HEK293 (cell line): ENCODE results near the gene WNT9B.

Experiments
- CTCF ChIA-PET: fragments of 350-600 bp; formaldehyde crosslinking; extraction: SDS; loops from one replicate; lab custom pipeline; 2021; ENCODE audit warnings: antibody characterized with exemption; lab: Yijun Ruan, JAX
- POLR2A ChIA-PET: fragments of 300-600 bp; formaldehyde crosslinking; extraction: SDS; loops from one replicate; lab custom pipeline; 2020; ENCODE audit warnings: antibody characterized with exemption, inconsistent platforms; lab: Yijun Ruan, JAX
- H3K27ac ChIP-seq: fragments of 200-500 bp; sonication (Bioruptor generic); 2 replicates; pipeline ENCODE4 v1.5.1; 2014; ENCODE audit warnings: low read depth, low read length, control low read depth, inconsistent platforms; ENCODE audit errors: extremely low read depth
- H3K36me3 ChIP-seq, 2 experiments: fragments of 200-500 bp in 1 of 2; sonication (Bioruptor generic) in 1 of 2; 1 replicate in 1 of 2; 2 replicates in 1 of 2; pipeline ENCODE4 v1.5.1; 2014 to 2017; ENCODE audit warnings: inconsistent platforms in 2 of 2, low read length in 2 of 2; ENCODE audit not compliant: control insufficient read depth in 2 of 2, insufficient read depth in 1 of 2
- H3K4me1 ChIP-seq: fragments of 200-500 bp; sonication (Bioruptor generic); 2 replicates; pipeline ENCODE4 v1.5.1; 2014; ENCODE audit warnings: mild to moderate bottlenecking, low read length, inconsistent platforms; ENCODE audit not compliant: control insufficient read depth, insufficient read depth
- H3K4me3 ChIP-seq: 2 replicates; pipeline ENCODE4 v1.5.1; 2011; ENCODE audit warnings: low read depth, mild to moderate bottlenecking, control low read depth, low read length, moderate library complexity
- H3K9me3 ChIP-seq: fragments of 200-500 bp; sonication (Bioruptor generic); 2 replicates; pipeline ENCODE4 v1.5.1; 2014; ENCODE audit warnings: low read depth, low read length, inconsistent platforms; ENCODE audit not compliant: control insufficient read depth, insufficient read depth
- EGR2 ChIP-seq: fragments of 450-650 bp; formaldehyde crosslinking; IDR thresholded peaks from 2 replicates; pipeline ENCODE4 v1.5.1; 2016; ENCODE audit warnings: low read depth, missing biosample characterization, missing genetic modification characterization
- GLI4 ChIP-seq: fragments of 450-650 bp; formaldehyde crosslinking; IDR thresholded peaks from 2 replicates; pipeline ENCODE4 v1.5.1; 2016; ENCODE audit warnings: missing biosample characterization, missing genetic modification characterization
- KLF16 ChIP-seq: fragments of 450-650 bp; formaldehyde crosslinking; IDR thresholded peaks from 2 replicates; pipeline ENCODE4 v1.5.1; 2017; ENCODE audit warnings: missing biosample characterization, missing genetic modification characterization
- KLF9 ChIP-seq: fragments of 450-650 bp; formaldehyde crosslinking; IDR thresholded peaks from 2 replicates; pipeline ENCODE4 v1.5.1; 2016; ENCODE audit warnings: missing biosample characterization, missing genetic modification characterization, low read depth
- MYNN ChIP-seq: fragments of 450-650 bp; formaldehyde crosslinking; IDR thresholded peaks from 2 replicates; pipeline ENCODE4 v1.5.1; 2016; ENCODE audit warnings: missing biosample characterization, missing genetic modification characterization, borderline replicate concordance
- PRDM1 ChIP-seq: fragments of 450-650 bp; formaldehyde crosslinking; IDR thresholded peaks from 2 replicates; pipeline ENCODE4; 2016; ENCODE audit warnings: missing biosample characterization, missing genetic modification characterization
- SP7 ChIP-seq: fragments of 450-650 bp; formaldehyde crosslinking; IDR thresholded peaks from 2 replicates; pipeline ENCODE4 v1.5.1; 2016; ENCODE audit warnings: missing biosample characterization, missing genetic modification characterization
- YY2 ChIP-seq: fragments of 450-650 bp; formaldehyde crosslinking; IDR thresholded peaks from 2 replicates; pipeline ENCODE4 v1.5.1; 2016; ENCODE audit warnings: missing biosample characterization, missing genetic modification characterization
- ZNF221 ChIP-seq: fragments of 450-650 bp; formaldehyde crosslinking; IDR thresholded peaks from 2 replicates; pipeline ENCODE4 v1.5.1; 2017; ENCODE audit warnings: missing biosample characterization, missing genetic modification characterization, borderline replicate concordance
- ZNF248 ChIP-seq: fragments of 450-650 bp; formaldehyde crosslinking; IDR thresholded peaks from 2 replicates; pipeline ENCODE4 v1.5.1; 2017; ENCODE audit warnings: missing biosample characterization, missing genetic modification characterization
- ZNF350 ChIP-seq: fragments of 450-650 bp; formaldehyde crosslinking; IDR thresholded peaks from 2 replicates; pipeline ENCODE4 v1.5.0; 2017; ENCODE audit warnings: missing biosample characterization, mild to moderate bottlenecking, missing genetic modification characterization
- ZNF433 ChIP-seq: fragments of 450-650 bp; formaldehyde crosslinking; IDR thresholded peaks from 2 replicates; pipeline ENCODE4 v1.5.1; 2016; ENCODE audit warnings: missing biosample characterization, missing genetic modification characterization, low read depth
- ZNF596 ChIP-seq: fragments of 450-650 bp; IDR thresholded peaks from 2 replicates; pipeline ENCODE4 v1.5.0; 2018; ENCODE audit warnings: missing biosample characterization, mild to moderate bottlenecking, missing genetic modification characterization, moderate library complexity
- ZNF600 ChIP-seq: fragments of 450-650 bp; formaldehyde crosslinking; IDR thresholded peaks from 2 replicates; pipeline ENCODE4 v1.5.1; 2016; ENCODE audit warnings: missing biosample characterization, missing genetic modification characterization
- ZNF843 ChIP-seq: fragments of 450-650 bp; formaldehyde crosslinking; IDR thresholded peaks from 2 replicates; pipeline ENCODE4 v1.5.1; 2016; ENCODE audit warnings: missing biosample characterization, missing genetic modification characterization
- TF ChIP-seq, protein P1 (sequence below): fragments of 450-650 bp; formaldehyde crosslinking; conservative IDR thresholded peaks from 2 replicates; pipeline ENCODE4 v1.5.1; 2016; ENCODE audit warnings: low read depth, missing biosample characterization, missing genetic modification characterization
- TF ChIP-seq, protein P2 (sequence below): fragments of 450-650 bp; formaldehyde crosslinking; IDR thresholded peaks from 2 replicates; pipeline ENCODE4 v1.5.1; 2016; ENCODE audit warnings: missing biosample characterization, missing genetic modification characterization
- TF ChIP-seq, protein P3 (sequence below): fragments of 450-650 bp; formaldehyde crosslinking; IDR thresholded peaks from 2 replicates; pipeline ENCODE4 v1.5.1; 2016; ENCODE audit warnings: missing biosample characterization, missing genetic modification characterization
- TF ChIP-seq, protein P4 (sequence below): fragments of 450-650 bp; formaldehyde crosslinking; IDR thresholded peaks from 2 replicates; pipeline ENCODE4 v1.5.1; 2016; ENCODE audit warnings: missing biosample characterization, missing genetic modification characterization, borderline replicate concordance
- TF ChIP-seq, protein P5 (sequence below): fragments of 450-650 bp; formaldehyde crosslinking; IDR thresholded peaks from 2 replicates; pipeline ENCODE4 v1.5.1; 2016; ENCODE audit warnings: missing biosample characterization, missing genetic modification characterization
- TF ChIP-seq, protein P6 (sequence below): fragments of 450-650 bp; formaldehyde crosslinking; IDR thresholded peaks from 2 replicates; pipeline ENCODE4 v1.5.1; 2016; ENCODE audit warnings: missing biosample characterization, missing genetic modification characterization

The WNT9B gene

DNA sequence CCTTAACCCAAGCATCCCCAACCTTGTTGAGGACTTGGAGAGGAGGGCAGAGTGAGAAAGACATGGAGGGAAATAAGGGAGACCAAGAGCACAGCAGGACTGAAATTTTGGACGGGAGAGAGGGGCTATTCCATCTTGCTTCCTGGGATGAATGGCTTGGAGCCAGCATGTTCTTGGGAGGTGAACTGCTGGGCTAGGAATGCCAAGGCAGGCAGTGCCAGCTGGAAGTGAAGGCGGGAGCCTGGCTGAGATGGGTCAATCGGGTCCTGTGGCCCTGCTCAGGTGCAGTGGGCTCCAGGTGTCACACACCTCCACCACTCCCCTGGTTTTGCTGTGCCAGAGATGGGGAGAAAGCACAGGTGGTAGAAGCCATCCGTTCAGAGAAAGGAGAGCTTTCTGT is 25.5 kb downstream of the WNT9B start:
- ChIA-PET CTCF (interaction anchor here (0.8 to 1.4 kb wide), 4 partner anchors 12 to 66 kb away, joined by 3 to 5 read pairs (median 4); no protein-coding TSS in a partner anchor), POLR2A (no interaction called here)

DNA sequence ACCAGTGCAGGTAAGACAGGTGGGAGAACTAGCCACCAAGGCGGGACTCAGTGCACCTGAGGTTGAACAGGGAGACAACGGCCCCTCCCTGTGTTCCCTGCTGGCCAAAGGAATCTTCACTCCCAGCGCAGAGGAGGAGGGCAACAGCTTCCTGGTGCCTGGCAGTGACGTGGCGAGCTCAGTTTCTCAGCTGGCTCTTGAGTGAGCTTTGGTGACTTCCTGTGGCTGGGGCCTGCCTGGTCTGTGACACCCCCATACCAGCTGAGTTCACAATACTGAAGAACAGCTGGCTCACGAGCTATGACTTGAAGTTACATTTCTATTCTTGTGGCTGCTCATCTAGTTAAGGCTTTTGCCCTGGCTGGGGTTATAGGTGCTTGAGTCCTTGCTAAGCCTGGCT is 26.1 kb downstream of the WNT9B start:
- no peak overlapping the region for H3K4me3 ChIP-seq
- ChIA-PET POLR2A (no interaction called here), CTCF (interaction anchor here (0.9 to 1.4 kb wide), 3 partner anchors 12 to 65 kb away, joined by 3 to 5 read pairs (median 4); no protein-coding TSS in a partner anchor)
- no peaks in the 10 kb centered on the region for H3K4me1 ChIP-seq
- H3K36me3 ChIP-seq: no peaks in the 10 kb centered on the region
- no peaks in the 10 kb centered on the region for H3K9me3 ChIP-seq
- H3K27ac ChIP-seq: no peak overlapping the region
- TF ChIP-seq YY2 (no peak), ZNF600 (tag by site-specific recombination) (no peak), ZNF248 (no peak), KLF16 (tag by site-specific recombination) (no peak), GLI4 (no peak), EGR2 (tag by site-specific recombination) (no peak), ZNF596 (tag by site-specific recombination) (no peak)
- TF ChIP-seq, protein P1, sequence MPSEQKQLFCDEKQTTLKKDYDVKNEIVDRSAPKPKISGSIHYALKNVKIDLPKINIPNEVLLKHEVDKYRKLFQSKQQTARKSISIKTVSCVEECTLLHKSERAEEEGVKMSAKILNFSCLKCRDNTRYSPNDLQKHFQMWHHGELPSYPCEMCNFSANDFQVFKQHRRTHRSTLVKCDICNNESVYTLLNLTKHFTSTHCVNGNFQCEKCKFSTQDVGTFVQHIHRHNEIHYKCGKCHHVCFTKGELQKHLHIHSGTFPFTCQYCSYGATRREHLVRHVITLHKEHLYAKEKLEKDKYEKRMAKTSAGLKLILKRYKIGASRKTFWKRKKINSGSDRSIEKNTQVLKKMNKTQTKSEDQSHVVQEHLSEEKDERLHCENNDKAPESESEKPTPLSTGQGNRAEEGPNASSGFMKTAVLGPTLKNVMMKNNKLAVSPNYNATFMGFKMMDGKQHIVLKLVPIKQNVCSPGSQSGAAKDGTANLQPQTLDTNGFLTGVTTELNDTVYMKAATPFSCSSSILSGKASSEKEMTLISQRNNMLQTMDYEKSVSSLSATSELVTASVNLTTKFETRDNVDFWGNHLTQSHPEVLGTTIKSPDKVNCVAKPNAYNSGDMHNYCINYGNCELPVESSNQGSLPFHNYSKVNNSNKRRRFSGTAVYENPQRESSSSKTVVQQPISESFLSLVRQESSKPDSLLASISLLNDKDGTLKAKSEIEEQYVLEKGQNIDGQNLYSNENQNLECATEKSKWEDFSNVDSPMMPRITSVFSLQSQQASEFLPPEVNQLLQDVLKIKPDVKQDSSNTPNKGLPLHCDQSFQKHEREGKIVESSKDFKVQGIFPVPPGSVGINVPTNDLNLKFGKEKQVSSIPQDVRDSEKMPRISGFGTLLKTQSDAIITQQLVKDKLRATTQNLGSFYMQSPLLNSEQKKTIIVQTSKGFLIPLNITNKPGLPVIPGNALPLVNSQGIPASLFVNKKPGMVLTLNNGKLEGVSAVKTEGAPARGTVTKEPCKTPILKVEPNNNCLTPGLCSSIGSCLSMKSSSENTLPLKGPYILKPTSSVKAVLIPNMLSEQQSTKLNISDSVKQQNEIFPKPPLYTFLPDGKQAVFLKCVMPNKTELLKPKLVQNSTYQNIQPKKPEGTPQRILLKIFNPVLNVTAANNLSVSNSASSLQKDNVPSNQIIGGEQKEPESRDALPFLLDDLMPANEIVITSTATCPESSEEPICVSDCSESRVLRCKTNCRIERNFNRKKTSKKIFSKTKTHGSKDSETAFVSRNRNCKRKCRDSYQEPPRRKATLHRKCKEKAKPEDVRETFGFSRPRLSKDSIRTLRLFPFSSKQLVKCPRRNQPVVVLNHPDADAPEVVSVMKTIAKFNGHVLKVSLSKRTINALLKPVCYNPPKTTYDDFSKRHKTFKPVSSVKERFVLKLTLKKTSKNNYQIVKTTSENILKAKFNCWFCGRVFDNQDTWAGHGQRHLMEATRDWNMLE: no peak
- TF ChIP-seq, protein P2, sequence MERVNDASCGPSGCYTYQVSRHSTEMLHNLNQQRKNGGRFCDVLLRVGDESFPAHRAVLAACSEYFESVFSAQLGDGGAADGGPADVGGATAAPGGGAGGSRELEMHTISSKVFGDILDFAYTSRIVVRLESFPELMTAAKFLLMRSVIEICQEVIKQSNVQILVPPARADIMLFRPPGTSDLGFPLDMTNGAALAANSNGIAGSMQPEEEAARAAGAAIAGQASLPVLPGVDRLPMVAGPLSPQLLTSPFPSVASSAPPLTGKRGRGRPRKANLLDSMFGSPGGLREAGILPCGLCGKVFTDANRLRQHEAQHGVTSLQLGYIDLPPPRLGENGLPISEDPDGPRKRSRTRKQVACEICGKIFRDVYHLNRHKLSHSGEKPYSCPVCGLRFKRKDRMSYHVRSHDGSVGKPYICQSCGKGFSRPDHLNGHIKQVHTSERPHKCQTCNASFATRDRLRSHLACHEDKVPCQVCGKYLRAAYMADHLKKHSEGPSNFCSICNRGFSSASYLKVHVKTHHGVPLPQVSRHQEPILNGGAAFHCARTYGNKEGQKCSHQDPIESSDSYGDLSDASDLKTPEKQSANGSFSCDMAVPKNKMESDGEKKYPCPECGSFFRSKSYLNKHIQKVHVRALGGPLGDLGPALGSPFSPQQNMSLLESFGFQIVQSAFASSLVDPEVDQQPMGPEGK (tag by site-specific recombination): no peak

More for the DNA sequence above, 25.5 kb downstream of the WNT9B start:
- TF ChIP-seq, protein P3, sequence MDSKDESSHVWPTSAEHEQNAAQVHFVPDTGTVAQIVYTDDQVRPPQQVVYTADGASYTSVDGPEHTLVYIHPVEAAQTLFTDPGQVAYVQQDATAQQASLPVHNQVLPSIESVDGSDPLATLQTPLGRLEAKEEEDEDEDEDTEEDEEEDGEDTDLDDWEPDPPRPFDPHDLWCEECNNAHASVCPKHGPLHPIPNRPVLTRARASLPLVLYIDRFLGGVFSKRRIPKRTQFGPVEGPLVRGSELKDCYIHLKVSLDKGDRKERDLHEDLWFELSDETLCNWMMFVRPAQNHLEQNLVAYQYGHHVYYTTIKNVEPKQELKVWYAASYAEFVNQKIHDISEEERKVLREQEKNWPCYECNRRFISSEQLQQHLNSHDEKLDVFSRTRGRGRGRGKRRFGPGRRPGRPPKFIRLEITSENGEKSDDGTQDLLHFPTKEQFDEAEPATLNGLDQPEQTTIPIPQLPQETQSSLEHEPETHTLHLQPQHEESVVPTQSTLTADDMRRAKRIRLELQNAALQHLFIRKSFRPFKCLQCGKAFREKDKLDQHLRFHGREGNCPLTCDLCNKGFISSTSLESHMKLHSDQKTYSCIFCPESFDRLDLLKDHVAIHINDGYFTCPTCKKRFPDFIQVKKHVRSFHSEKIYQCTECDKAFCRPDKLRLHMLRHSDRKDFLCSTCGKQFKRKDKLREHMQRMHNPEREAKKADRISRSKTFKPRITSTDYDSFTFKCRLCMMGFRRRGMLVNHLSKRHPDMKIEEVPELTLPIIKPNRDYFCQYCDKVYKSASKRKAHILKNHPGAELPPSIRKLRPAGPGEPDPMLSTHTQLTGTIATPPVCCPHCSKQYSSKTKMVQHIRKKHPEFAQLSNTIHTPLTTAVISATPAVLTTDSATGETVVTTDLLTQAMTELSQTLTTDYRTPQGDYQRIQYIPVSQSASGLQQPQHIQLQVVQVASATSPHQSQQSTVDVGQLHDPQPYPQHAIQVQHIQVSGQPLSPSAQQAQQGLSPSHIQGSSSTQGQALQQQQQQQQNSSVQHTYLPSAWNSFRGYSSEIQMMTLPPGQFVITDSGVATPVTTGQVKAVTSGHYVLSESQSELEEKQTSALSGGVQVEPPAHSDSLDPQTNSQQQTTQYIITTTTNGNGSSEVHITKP: no peak
- no peak for TF ChIP-seq SP7
- TF ChIP-seq, protein P4, sequence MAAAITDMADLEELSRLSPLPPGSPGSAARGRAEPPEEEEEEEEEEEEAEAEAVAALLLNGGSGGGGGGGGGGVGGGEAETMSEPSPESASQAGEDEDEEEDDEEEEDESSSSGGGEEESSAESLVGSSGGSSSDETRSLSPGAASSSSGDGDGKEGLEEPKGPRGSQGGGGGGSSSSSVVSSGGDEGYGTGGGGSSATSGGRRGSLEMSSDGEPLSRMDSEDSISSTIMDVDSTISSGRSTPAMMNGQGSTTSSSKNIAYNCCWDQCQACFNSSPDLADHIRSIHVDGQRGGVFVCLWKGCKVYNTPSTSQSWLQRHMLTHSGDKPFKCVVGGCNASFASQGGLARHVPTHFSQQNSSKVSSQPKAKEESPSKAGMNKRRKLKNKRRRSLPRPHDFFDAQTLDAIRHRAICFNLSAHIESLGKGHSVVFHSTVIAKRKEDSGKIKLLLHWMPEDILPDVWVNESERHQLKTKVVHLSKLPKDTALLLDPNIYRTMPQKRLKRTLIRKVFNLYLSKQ (tag by site-specific recombination): no peak
- TF ChIP-seq PRDM1 (tag by site-specific recombination): no peak
- TF ChIP-seq KLF9 (tag by site-specific recombination): no peak
- TF ChIP-seq, protein P5, sequence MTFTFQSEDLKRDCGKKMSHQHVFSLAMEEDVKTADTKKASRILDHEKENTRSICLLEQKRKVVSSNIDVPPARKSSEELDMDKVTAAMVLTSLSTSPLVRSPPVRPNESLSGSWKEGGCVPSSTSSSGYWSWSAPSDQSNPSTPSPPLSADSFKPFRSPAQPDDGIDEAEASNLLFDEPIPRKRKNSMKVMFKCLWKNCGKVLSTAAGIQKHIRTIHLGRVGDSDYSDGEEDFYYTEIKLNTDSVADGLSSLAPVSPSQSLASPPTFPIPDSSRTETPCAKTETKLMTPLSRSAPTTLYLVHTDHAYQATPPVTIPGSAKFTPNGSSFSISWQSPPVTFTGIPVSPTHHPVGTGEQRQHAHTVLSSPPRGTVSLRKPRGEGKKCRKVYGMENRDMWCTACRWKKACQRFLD (tag by site-specific recombination): no peak
- no peak for TF ChIP-seq ZNF843
- TF ChIP-seq ZNF248: no peak
- no peak for TF ChIP-seq MYNN (tag by site-specific recombination)
- no peak for TF ChIP-seq ZNF221 (tag by site-specific recombination)
- TF ChIP-seq, protein P6, sequence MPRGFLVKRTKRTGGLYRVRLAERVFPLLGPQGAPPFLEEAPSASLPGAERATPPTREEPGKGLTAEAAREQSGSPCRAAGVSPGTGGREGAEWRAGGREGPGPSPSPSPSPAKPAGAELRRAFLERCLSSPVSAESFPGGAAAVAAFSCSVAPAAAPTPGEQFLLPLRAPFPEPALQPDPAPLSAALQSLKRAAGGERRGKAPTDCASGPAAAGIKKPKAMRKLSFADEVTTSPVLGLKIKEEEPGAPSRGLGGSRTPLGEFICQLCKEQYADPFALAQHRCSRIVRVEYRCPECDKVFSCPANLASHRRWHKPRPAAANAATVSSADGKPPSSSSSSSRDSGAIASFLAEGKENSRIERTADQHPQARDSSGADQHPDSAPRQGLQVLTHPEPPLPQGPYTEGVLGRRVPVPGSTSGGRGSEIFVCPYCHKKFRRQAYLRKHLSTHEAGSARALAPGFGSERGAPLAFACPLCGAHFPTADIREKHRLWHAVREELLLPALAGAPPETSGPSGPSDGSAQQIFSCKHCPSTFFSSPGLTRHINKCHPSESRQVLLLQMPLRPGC (tag by site-specific recombination): no peak
- TF ChIP-seq ZNF433 (tag by site-specific recombination): no peak
- TF ChIP-seq ZNF350 (tag by site-specific recombination): no peak
- Histone ChIP-seq H3K36me3 (no peaks in the 10 kb centered on the region), H3K9me3 (no peaks in the 10 kb centered on the region), H3K4me1 (no peaks in the 10 kb centered on the region), H3K4me3 (no peak overlapping the region), H3K27ac (no peak overlapping the region)
